ENCODE measurements around the gene SINHCAF.

Gene SINHCAF

GRCh38 chr12:31315784-31316465, 10.0 kb downstream of the SINHCAF start:
- no peak for DNase-seq
- no peak overlapping the region for H3K18ac ChIP-seq (ENCODE audit: low read depth in 1 of 2, low read length in 2 of 2)
- no peak overlapping the region for H2BK120ac ChIP-seq (ENCODE audit: low read depth, low read length)
- WGBS: 91% methylated on average over 6 of the region's 7 CpGs
- no peak overlapping the region for H4K8ac ChIP-seq (ENCODE audit: low read length)
- H2AFZ ChIP-seq (ENCODE audit: low read depth, low read length): no peak overlapping the region
- no peak overlapping the region for H3K23ac ChIP-seq (ENCODE audit: low read length in 2 of 2)
- H3K14ac ChIP-seq (ENCODE audit: low read length in 2 of 2): no peak overlapping the region
- no peaks in the 10 kb centered on the region for H3K9me3 ChIP-seq (ENCODE audit: control insufficient read depth, low read length)
- H3K4me1 ChIP-seq (ENCODE audit: control insufficient read depth, insufficient read depth, low read depth, low read length): peaks cover 9% of the 10 kb centered on the region
- no peak overlapping the region for H4K91ac ChIP-seq (ENCODE audit: low read length)
- H3K27me3 ChIP-seq (ENCODE audit: control insufficient read depth in 1 of 2, insufficient read depth in 1 of 2, low read length in 2 of 2): no peaks in the 10 kb centered on the region
- H3K27ac ChIP-seq (ENCODE audit: low read length, poor library complexity, severe bottlenecking): no peak overlapping the region
- H3K79me1 ChIP-seq (replicated peaks; ENCODE audit: low read length, poor library complexity, severe bottlenecking): peaks cover 8% of the 10 kb centered on the region
- no peak overlapping the region for H2BK15ac ChIP-seq (ENCODE audit: low read depth, poor library complexity, severe bottlenecking)
- no peak overlapping the region for H3K9ac ChIP-seq (ENCODE audit: low read length)
- no peak overlapping the region for H3K4me3 ChIP-seq (ENCODE audit: insufficient read depth in 1 of 2, low read depth in 1 of 2, low read length in 2 of 2)
- H3K36me3 ChIP-seq (ENCODE audit: control insufficient read depth in 1 of 2, insufficient read depth in 2 of 2, low read depth in 1 of 2, low read length in 2 of 2): peaks cover 0 to 2% of the 10 kb centered on the region in 2 experiments
- no peak overlapping the region for H2BK12ac ChIP-seq (ENCODE audit: low read length in 2 of 2)
- no peak overlapping the region for H3K4me2 ChIP-seq (ENCODE audit: low read length, poor library complexity, severe bottlenecking)
- H2AK5ac ChIP-seq (ENCODE audit: low read length, severe bottlenecking): no peak overlapping the region
- H2BK5ac ChIP-seq (ENCODE audit: low read depth, low read length, poor library complexity, severe bottlenecking): no peak overlapping the region
- no peak overlapping the region for H3K4ac ChIP-seq (ENCODE audit: low read depth in 1 of 2, low read length in 2 of 2)

- no peak overlapping the region for H2BK12ac ChIP-seq (ENCODE audit: low read length in 2 of 2)
- no peak overlapping the region for H3K18ac ChIP-seq (ENCODE audit: low read depth in 1 of 2, low read length in 2 of 2)
- no peak overlapping the region for H3K23ac ChIP-seq (ENCODE audit: low read length in 2 of 2)
These were observed 10.8 kb downstream of the SINHCAF start for GRCh38 chr12:31315044-31315715.

DNA sequence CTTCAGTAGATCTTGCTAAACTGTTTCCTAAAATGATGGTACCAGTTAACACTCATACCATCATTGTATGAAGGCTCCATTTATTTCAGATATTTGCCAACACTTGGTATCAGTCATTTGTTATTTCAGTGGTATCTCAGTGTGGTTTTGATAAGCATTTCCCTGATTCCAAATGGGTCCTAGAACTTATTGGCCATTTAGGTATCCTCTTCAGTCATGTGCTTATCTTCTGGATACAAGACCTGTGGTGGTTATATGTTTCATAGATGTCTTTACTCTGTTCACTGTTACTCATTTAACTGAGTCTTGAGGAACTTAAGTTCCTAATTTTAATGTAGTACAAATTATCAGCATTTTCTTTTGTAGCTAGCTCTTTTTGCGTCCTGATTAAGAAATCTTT, 13.5 kb downstream of the SINHCAF start:
- Histone ChIP-seq H3K4me2 (ENCODE audit: low read length, poor library complexity, severe bottlenecking) (no peak overlapping the region), H4K91ac (ENCODE audit: low read length) (no peak overlapping the region), H3K36me3 (ENCODE audit: control insufficient read depth in 1 of 2, insufficient read depth in 2 of 2, low read depth in 1 of 2, low read length in 2 of 2) (peaks cover 0 to 2% of the 10 kb centered on the region in 2 experiments), H3K9me3 (ENCODE audit: control insufficient read depth, low read length) (no peaks in the 10 kb centered on the region), H3K27me3 (ENCODE audit: control insufficient read depth in 1 of 2, insufficient read depth in 1 of 2, low read length in 2 of 2) (no peaks in the 10 kb centered on the region), H3K23ac (ENCODE audit: low read length in 2 of 2) (no peak overlapping the region), H2AK5ac (ENCODE audit: low read length, severe bottlenecking) (no peak overlapping the region), H3K14ac (ENCODE audit: low read length in 2 of 2) (no peak overlapping the region), H2AFZ (ENCODE audit: low read depth, low read length) (no peak overlapping the region), H3K4me1 (ENCODE audit: control insufficient read depth, insufficient read depth, low read depth, low read length) (peaks cover 12% of the 10 kb centered on the region), H2BK12ac (ENCODE audit: low read length in 2 of 2) (no peak overlapping the region), H3K18ac (ENCODE audit: low read depth in 1 of 2, low read length in 2 of 2) (no peak overlapping the region), H2BK15ac (ENCODE audit: low read depth, poor library complexity, severe bottlenecking) (no peak overlapping the region), H3K79me1 (replicated peaks; ENCODE audit: low read length, poor library complexity, severe bottlenecking) (peaks cover 16% of the 10 kb centered on the region), H3K27ac (ENCODE audit: low read length, poor library complexity, severe bottlenecking) (no peak overlapping the region), H3K4ac (ENCODE audit: low read depth in 1 of 2, low read length in 2 of 2) (no peak overlapping the region), H2BK120ac (ENCODE audit: low read depth, low read length) (no peak overlapping the region), H3K9ac (ENCODE audit: low read length) (no peak overlapping the region), H4K8ac (ENCODE audit: low read length) (no peak overlapping the region), H3K4me3 (ENCODE audit: insufficient read depth in 1 of 2, low read depth in 1 of 2, low read length in 2 of 2) (no peak overlapping the region), H2BK5ac (ENCODE audit: low read depth, low read length, poor library complexity, severe bottlenecking) (no peak overlapping the region)
- no CpG with 5 or more reads among the region's 1 CpG for WGBS
- DNase-seq: no peak

More at GRCh38 chr12:31315044-31315715, 10.8 kb downstream of the SINHCAF start:
- Histone ChIP-seq H2BK15ac (ENCODE audit: low read depth, poor library complexity, severe bottlenecking) (no peak overlapping the region), H2AK5ac (ENCODE audit: low read length, severe bottlenecking) (no peak overlapping the region), H3K27me3 (ENCODE audit: control insufficient read depth in 1 of 2, insufficient read depth in 1 of 2, low read length in 2 of 2) (no peaks in the 10 kb centered on the region), H2AFZ (ENCODE audit: low read depth, low read length) (no peak overlapping the region), H2BK5ac (ENCODE audit: low read depth, low read length, poor library complexity, severe bottlenecking) (no peak overlapping the region), H3K9ac (ENCODE audit: low read length) (no peak overlapping the region), H3K9me3 (ENCODE audit: control insufficient read depth, low read length) (no peaks in the 10 kb centered on the region), H3K14ac (ENCODE audit: low read length in 2 of 2) (no peak overlapping the region), H3K4me1 (ENCODE audit: control insufficient read depth, insufficient read depth, low read depth, low read length) (peaks cover 9% of the 10 kb centered on the region), H3K36me3 (ENCODE audit: control insufficient read depth in 1 of 2, insufficient read depth in 2 of 2, low read depth in 1 of 2, low read length in 2 of 2) (peaks cover 0 to 2% of the 10 kb centered on the region in 2 experiments), H4K8ac (ENCODE audit: low read length) (no peak overlapping the region), H3K4me3 (ENCODE audit: insufficient read depth in 1 of 2, low read depth in 1 of 2, low read length in 2 of 2) (no peak overlapping the region), H4K91ac (ENCODE audit: low read length) (no peak overlapping the region), H3K79me1 (replicated peaks; ENCODE audit: low read length, poor library complexity, severe bottlenecking) (peaks cover 12% of the 10 kb centered on the region), H3K4me2 (ENCODE audit: low read length, poor library complexity, severe bottlenecking) (no peak overlapping the region), H3K27ac (ENCODE audit: low read length, poor library complexity, severe bottlenecking) (peak overlapping the region; percentile 45), H2BK120ac (ENCODE audit: low read depth, low read length) (no peak overlapping the region), H3K4ac (ENCODE audit: low read depth in 1 of 2, low read length in 2 of 2) (no peak overlapping the region)
- WGBS: 78% methylated on average over 3 of the region's 3 CpGs
- peak; percentile 15 for DNase-seq

DNA sequence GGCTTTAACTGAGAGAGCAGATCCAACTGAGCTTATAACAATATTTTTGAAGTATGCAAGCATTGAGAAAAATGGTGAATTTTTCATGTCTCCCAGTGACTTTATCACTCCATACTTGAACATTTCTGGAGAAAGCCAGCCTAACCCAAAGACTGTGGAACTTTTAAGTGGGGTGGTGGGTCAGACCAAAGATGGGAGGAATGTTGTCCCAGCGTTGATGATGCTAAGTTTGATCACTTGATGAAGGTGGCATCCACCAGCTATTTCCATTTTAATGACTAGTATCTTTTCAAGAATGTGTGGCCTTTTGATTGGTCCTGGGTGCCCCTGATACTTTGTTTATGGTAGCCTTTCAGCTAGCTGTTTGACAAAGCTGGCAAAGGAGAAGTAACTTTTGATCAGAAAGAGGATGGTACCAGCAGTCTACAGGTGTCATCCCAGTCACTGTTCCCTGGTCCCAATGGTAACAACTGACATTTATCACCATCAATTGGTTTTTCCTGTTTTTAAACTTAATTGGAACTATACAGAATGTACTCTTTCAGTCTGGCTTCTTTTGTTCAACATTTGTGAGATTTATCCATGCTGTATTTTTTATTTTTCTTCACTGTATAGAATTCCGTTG, 14.2 kb downstream of the SINHCAF start:
- H3K9ac ChIP-seq (ENCODE audit: low read length): no peak overlapping the region
- no peaks in the 10 kb centered on the region for H3K27me3 ChIP-seq (ENCODE audit: control insufficient read depth in 1 of 2, insufficient read depth in 1 of 2, low read length in 2 of 2)
- no peak overlapping the region for H4K91ac ChIP-seq (ENCODE audit: low read length)
- no peak overlapping the region for H4K8ac ChIP-seq (ENCODE audit: low read length)
- WGBS: 100% methylated on average over 2 of the region's 2 CpGs
- H2BK15ac ChIP-seq (ENCODE audit: low read depth, poor library complexity, severe bottlenecking): no peak overlapping the region
- no peak overlapping the region for H2BK120ac ChIP-seq (ENCODE audit: low read depth, low read length)
- peak overlapping the region in 1 of 2 experiments; percentile 63 for H2BK12ac ChIP-seq (ENCODE audit: low read length in 2 of 2)
- no peak overlapping the region for H3K23ac ChIP-seq (ENCODE audit: low read length in 2 of 2)
- H3K4me1 ChIP-seq (ENCODE audit: control insufficient read depth, insufficient read depth, low read depth, low read length): peaks cover 15% of the 10 kb centered on the region
- peaks cover 0 to 2% of the 10 kb centered on the region in 2 experiments for H3K36me3 ChIP-seq (ENCODE audit: control insufficient read depth in 1 of 2, insufficient read depth in 2 of 2, low read depth in 1 of 2, low read length in 2 of 2)
- DNase-seq: no peak
- no peaks in the 10 kb centered on the region for H3K9me3 ChIP-seq (ENCODE audit: control insufficient read depth, low read length)
- H2BK5ac ChIP-seq (ENCODE audit: low read depth, low read length, poor library complexity, severe bottlenecking): no peak overlapping the region
- no peak overlapping the region for H3K14ac ChIP-seq (ENCODE audit: low read length in 2 of 2)
- H2AK5ac ChIP-seq (ENCODE audit: low read length, severe bottlenecking): no peak overlapping the region
- no peak overlapping the region for H3K27ac ChIP-seq (ENCODE audit: low read length, poor library complexity, severe bottlenecking)
- no peak overlapping the region for H3K4me2 ChIP-seq (ENCODE audit: low read length, poor library complexity, severe bottlenecking)
- no peak overlapping the region for H3K4ac ChIP-seq (ENCODE audit: low read depth in 1 of 2, low read length in 2 of 2)
- peaks cover 22% of the 10 kb centered on the region for H3K79me1 ChIP-seq (replicated peaks; ENCODE audit: low read length, poor library complexity, severe bottlenecking)
- no peak overlapping the region for H3K4me3 ChIP-seq (ENCODE audit: insufficient read depth in 1 of 2, low read depth in 1 of 2, low read length in 2 of 2)
- no peak overlapping the region for H3K18ac ChIP-seq (ENCODE audit: low read depth in 1 of 2, low read length in 2 of 2)
- no peak overlapping the region for H2AFZ ChIP-seq (ENCODE audit: low read depth, low read length)
